ENCODE measurements around the gene SLC30A5. TPM values are rescaled to one million over a fixed set of nuclear protein-coding genes. Genes with fewer than 3 reads are reported as not detected.
"Not testable (repeated sequence)": the region's sequence is repeated elsewhere in the genome, so short reads cannot be mapped to it uniquely, and the experiment has no call there.

The SLC30A5 gene
- 42.9 and 45.8 TPM in 2 replicates for total RNA-seq

DNA sequence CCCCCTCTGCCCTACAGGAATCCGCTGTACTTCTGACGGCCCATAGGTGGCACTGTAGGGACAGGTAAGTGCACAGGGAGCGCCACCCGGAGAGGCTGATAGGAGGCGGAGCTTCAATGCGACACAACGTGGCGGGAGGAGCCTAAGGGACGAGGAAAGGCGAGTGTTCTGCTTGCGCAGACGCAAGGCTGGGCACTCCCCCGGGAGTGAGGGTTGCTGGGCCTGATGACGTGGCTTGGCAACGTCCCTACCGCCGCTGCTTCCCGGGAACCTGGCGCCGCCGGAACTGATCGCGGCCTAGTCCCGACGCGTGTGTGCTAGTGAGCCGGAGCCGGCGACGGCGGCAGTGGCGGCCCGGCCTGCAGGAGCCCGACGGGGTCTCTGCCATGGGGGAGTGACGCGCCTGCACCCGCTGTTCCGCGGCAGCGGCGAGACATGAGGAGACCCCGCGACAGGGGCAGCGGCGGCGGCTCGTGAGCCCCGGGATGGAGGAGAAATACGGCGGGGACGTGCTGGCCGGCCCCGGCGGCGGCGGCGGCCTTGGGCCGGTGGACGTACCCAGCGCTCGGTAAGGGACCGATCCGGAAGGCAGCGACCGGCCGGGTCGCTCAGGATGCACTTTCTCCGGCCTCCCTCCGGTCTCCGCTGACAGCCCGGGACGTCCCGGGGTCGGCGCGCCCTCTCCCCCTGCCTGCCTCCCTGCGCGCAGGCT is at the start of gene SLC30A5:
TSS of gene SLC30A5 (plus strand) at position 244 of the 712 bp plus-strand sequence. CDS start at position 486, 242 bp downstream.
- intact Hi-C loops (cut with micrococcal nuclease) = loop anchor here (1.0 kb wide), 7 partner anchors 51 to 275 kb away; partner anchors contain the start of genes AK6, CCNB1, CDK7 and CENPH

DNA sequence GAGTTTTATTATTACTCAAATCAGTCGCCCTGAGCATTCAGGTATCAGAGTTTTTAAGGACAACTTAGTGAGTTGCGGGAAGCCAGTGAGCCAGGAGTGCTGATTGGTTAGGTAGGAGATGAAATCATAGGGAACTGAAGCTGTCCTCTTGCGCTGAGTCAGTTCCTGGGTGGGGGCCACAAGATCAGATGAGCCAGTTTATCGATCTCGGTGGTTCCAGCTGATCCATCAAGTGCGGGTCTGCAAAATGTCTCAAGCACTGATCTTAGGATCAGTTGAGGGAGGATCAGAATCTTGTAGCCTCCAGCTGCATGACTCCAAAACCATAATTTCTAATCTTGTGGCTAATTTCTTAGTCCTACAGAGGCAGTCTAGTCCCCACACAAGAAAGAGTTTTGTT is 48.6 kb upstream of the SLC30A5 start:
- intact Hi-C loops (cut with micrococcal nuclease) = not testable (repeated sequence)

DNA sequence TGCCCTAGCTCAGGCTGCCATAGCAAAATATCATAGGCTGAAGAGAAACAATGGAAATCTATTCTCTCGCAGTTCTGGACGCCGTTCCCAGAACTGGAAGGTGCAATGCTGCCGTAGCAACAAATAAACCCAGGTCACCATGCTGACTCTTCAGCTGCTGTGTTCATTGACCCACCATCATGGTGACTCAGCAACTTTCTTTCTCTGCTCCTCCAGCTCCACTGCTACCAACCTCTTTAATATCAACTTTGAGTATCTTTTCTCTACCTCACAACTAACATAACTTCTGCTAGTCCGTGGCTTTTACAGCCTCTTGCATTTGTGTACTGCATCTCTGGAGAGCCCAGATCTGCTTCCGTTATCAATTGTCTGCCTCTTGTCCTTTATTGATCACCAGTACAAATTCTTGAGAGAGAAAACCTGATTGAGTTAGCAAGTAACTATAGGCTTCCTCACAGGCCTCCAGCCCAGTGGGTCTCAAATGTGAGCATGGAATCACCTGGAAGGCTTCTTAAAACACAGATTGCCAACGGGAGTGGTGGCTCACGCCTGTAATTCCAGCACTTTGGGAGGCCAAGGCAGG is 47.3 kb upstream of the SLC30A5 start:
- intact Hi-C loops (cut with micrococcal nuclease) = no loop called here

DNA sequence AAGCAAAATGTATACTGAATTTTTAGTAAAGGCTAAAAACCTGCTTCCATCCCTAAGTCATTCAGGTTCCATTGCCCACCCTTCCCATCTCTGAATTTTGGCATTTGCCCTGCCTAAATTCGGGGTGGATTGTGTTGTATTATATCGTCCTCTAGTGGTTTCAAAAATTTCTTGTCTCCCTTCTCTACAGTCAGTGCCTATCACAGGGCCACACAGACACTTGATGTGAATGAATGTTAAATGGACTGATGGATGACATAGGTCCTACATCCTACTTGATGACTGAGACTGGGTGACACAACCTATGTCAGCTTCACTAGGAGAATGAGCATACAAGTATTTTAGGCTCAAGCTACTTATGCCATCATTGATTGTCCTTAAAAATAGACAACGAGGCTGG is 45.6 kb upstream of the SLC30A5 start:
- intact Hi-C loops (cut with micrococcal nuclease) = no loop called here

DNA sequence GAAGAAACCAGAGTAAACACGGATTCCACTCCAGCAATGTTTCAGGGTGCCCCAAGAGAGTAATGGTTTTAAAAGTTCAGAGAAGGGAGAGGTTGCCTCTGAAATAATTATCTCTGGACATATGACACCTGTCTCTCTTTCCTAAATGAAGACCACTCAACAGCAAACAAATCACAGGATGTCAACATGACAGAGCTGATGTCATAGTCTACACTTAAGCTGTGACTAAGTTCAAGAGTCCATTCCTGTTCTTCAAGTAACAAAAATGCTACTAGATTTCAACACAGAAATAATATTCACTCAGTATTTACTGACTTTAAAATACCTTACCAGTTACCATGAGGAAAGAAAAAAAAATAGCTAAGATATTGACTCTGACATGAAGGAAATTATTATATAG is 44.7 kb upstream of the SLC30A5 start:
- intact Hi-C loops (cut with micrococcal nuclease) = no loop called here

DNA sequence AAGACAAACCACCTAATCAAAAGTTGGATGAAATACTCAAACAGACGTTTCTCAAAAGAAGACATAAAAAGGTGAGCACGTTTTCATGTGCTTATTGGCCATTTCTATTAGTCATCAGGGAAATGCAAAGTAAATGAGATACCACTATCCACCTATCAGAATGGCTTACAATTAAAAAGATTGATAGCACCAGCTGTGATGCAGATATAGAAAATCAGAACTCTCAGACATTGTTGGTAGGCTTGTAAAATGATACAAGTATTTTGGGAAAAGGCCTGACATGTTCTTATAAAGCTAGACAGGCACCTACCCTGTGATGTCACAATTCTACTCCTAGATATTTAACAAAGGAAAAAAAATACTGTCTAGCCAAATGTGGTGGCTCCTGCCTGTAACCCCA is 44.0 kb upstream of the SLC30A5 start:
- intact Hi-C loops (cut with micrococcal nuclease) = no loop called here

DNA sequence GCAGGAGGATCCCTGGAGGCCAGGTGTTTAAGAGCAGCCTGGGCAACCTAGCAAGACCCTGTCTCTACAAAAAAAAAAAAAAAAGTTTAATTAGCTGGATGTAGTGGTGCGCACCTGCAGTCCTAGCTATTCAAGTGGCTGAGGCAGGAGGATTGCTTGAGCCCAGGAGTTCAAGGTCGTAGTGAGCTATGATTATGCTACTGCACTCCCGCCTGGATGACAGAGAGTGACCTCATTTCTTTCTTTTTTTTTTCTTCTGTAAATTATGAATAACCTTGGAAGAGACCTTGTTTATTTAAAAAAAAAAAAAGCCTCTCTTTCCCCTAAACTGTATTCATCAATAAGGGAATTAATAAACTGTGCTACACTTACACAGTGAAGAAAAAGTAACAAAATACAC is 43.6 kb upstream of the SLC30A5 start:
- intact Hi-C loops (cut with micrococcal nuclease) = no loop called here

DNA sequence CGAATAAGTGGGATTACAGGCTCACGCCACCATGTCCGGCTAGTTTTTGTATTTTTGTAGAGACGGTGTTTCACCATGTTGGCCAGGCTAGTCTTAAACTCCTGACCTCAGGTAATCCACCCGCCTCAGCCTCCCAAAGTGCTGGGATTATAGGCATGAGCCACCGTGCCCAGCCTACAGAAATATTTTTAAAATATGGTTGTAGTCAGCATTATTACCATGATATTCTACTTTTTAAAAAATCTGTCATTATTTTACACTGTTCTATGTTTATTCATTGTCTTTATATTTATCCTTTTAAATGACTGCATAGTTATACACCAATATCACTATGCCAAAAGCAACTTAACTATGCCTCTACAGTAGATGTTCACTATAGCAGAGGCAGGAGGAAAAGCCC is 41.6 kb upstream of the SLC30A5 start:
- intact Hi-C loops (cut with micrococcal nuclease) = no loop called here

DNA sequence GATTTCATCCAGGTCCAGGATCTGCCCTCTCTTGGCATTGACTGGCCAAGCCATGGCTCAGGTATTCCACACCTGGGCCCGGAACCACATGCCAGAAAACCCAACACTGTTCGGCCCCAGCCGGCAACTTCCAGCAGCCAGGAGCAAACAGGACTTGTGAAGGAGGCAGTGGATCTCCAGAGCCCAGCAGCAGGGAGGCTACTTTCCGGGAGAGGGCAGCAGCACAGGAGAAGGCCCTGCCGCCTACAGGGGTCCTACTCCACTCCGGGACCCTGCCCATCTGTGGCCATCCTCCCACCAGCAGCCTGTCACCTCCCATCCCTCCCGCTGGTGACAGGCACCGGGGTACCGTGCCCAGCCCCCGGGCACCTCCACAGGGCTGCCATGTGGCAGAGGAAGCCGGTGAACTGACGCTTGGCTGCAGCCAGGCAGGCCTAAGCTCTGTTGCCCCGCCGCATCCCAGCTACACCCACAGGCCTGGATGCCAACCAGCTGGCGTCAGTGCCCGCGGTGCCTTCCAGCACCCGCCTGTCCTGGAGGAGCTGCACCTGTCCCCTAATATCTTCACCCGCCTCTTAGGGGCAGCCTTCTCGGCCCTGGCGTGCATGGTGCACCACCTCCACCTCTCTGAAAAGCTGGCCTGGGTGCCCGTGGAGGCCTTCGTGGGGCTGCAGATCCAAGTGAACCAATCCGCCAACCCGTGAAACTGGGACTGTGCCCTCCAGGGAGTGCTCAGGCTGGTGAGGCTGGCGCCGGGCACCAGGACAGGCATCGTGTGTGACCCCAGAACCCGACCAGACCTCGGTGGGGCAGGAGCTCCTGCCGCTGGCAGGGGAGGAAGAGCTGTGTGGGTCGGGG is 18.9 kb upstream of the SLC30A5 start:
- intact Hi-C loops (cut with micrococcal nuclease) = no loop called here

DNA sequence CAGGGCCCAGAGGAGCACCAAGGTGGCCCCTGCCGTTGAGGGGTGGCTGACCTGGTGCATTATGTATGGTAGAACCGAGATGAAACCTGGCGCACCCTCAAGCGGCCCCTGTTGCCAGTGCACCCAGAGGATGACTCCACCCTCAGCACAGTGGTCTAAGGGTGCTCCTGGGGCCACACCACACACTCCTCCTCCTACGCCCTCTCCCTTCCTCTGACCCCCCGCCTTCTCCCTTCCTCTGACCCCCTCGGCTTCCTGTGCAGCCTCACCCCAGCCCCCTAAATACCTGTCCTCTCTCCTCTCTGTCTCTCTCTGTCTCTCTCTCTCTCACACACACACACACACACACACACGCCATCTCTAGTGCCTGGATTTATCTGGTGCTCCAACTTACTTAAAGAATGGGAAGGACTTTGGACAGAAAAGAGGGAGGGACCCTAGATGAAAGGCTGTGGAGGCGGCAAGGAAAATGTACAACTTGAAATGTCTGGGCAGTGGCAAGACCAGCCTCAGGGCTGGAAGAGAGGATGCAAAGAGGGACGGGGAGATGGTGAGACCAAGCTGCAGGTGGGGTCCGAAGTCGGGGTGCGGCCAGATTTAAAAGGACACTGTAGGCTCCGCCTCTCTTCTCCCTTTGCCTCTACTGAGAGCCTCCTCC is 18.2 kb upstream of the SLC30A5 start:
- intact Hi-C loops (cut with micrococcal nuclease) = no loop called here

DNA sequence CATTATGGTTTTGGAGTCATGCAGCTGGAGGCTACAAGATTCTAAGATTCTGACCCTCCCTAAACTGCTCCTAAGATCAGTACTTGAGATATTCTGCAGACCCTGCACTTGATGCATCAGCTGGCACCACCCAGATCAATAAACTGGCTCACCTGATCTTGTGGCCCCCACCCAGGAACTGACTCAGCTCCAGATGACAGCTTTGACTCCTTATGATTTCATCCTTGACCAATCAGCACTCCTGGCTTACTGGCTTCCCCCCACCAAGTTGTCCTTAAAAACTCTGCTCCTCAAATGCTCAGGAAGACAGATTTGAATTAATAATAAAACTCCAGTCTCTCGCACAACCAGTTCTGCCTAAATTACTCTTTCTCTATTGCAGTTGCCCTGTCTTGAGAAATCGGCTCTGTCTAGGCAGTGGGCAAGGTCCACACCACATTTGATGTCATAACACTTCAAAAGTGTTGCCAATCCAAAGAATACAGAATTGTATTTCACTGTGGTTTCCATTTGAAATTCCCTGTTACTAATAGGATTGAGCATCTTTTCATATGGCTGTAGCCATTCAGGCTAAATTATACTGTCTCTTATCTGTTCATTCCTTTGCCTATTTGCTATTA is 14.8 kb upstream of the SLC30A5 start:
- intact Hi-C loops (cut with micrococcal nuclease) = no loop called here

DNA sequence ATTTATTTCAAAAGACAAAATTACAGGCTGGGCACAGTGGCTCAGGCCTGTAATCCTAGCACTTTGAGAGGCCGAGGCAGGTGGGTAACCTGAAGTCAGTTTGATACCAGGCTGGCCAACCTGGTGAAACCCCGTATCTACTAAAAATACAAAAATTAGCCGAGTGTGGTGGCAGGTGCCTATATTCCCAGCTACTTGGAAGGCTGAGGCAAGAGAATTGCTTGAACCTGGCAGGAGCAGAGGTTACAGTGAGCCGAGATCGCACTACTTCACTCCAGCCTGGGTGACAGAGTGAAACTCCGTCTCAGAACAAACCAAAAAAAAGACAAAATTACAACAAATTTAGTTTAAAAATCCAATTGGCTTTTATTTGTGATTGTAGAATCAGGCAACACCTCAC is 14.3 kb upstream of the SLC30A5 start:
- intact Hi-C loops (cut with micrococcal nuclease) = no loop called here

DNA sequence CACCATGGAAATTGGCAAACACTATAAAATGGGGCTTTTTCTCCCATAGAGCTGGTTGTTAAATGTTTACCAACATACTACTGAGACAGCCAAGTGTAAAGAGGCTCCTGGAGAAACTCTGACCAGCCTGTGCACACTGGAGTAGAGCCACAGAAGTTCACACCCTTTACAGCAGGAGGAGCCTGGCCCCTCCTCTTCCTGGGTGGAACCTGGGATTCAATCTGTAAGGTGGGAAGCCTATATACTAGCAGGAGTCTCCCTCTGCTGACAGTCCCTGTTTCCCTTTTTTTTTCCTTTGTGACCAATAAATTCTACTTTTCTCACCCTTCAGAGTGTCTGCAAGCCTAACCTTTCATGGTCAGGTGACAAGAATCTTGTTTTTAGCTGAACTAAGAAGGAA is 10.4 kb upstream of the SLC30A5 start:
- intact Hi-C loops (cut with micrococcal nuclease) = no loop called here

DNA sequence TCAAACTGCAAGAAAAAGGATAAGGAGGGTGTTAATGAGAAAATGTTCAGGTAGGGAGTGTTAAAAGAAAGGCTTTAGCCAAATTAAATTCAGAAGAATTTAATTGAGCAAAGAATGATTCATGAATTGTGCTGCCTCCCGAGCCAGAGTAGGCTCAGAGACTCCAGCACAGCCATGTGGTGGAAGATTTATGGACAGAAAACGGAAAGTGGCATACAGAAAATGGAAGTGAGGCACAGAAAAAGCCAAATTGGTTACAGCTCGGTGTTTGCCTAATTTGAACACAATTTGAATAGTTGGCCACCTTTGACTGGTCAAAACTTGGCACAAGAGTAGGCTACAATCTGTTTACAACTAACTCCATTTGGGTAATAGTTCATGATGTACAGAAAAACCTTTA is 9.6 kb upstream of the SLC30A5 start:
- intact Hi-C loops (cut with micrococcal nuclease) = no loop called here

DNA sequence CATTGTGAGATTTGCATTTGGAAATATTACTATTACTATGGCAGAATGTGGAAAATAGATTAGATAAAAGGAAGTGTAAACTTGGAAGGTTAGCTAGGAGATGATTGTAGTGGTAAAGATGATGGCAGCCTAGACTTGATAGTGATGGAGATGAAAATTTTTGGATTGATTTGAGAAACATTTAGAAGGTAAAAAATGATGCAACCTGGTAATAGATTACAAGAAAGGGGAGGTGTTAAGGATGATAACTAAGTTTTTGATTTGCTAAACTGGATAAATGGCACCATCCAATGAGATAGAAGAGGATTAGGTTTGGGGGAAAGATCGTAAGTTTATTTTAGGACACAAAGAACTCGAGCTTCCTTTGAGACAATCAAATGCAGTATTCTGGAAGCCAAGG is 8.9 kb upstream of the SLC30A5 start:
- intact Hi-C loops (cut with micrococcal nuclease) = no loop called here

DNA sequence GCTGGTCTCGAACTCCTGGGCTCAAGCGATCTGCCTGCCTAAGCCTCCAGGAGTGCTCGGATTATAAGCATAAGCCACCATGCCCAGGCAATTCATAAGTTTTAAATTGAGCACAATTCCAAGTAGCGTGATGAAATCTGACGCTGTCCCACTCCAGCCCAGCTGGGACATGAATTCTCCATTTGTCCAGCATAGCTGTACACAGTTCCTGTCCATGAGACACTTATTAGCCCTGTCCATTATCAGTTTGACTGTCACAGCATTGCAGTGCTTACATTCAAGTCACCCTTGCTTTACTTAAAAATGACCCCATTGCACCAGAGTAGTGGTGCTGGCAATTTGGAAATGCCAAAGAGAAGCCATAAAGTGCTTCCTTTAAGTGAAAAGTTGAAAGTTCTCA is 7.6 kb upstream of the SLC30A5 start:
- intact Hi-C loops (cut with micrococcal nuclease) = no loop called here

DNA sequence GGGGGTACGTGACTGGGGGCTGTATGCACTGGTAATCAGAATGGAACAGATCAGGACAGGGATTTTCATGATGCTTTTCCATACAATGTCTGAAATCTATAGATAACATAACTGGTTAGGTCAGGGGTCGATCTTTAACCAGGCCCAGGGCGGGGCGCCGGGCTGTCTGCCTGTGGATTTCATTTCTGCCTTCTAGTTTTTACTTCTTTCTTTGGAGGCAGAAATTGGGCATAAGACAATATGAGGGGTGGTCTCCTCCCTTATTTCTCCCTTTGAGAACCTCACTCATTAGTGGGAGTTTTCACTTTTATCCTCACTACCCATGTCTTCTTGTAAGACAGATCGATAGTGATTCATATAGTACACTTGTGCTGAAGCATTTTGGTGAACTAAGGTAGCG is 5.8 kb upstream of the SLC30A5 start:
- intact Hi-C loops (cut with micrococcal nuclease) = not testable (repeated sequence)

DNA sequence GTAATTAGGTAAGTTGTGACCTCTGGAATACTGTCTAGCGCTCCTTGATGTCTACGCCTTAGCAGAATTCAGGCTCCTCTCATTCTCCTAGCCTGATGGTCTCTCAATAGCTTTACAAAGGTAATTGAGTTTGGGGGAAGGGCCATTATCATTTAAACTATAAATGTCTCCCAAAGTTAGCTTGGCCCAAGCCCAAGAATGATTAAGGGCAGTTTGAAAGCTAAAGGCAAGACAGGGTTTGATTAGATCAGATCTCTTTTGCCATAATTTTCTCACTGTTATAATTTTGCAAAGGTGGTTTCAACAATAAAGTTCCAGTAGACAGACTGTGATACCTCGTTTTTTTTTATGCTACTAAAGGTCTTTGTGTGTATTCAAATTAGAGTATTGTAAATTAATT is 3.7 kb upstream of the SLC30A5 start:
- intact Hi-C loops (cut with micrococcal nuclease) = no loop called here

DNA sequence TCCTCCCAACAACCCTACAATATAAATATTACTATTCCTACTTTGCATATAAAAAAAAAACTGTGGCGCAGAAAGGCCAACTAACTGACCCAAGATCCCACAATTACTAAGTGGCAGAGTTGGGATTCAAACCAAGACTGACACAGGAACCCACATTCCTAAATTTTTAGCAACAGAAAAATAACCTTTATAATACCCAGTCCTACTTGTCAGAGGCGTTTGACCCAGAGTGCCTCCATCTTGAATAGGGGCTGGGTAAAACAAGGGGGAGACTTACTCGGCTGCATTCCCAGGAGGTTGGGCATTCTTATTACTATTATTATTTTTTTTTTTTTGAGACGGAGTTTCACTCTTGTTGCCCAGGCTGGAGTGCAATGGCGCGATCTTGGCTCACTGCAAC is 2.0 kb upstream of the SLC30A5 start:
- intact Hi-C loops (cut with micrococcal nuclease) = no loop called here

DNA sequence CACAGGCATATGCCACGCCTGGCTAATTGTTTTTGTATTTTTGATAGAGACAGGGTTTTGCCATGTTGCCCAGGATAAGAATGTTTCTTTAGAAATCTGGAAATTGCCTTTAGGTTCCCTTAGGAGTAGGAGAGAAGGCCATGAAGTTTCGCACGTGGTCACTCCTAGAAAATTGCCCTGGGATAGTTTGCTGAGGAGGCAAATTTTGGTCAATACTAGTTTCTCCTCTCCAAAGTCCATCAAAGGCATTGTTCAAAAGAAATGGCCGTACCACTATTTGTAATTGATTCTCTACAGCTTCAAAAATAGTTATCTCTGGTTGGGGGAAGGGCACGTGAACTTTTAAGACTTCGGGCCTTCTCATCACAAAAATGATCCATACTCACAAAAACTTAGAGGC is 845 bp upstream of the SLC30A5 start:
- intact Hi-C loops (cut with micrococcal nuclease) = loop anchor here (1.0 kb wide), 6 partner anchors 50 to 276 kb away; partner anchors contain the start of genes AK6, CCNB1, CENPH and RAD17

DNA sequence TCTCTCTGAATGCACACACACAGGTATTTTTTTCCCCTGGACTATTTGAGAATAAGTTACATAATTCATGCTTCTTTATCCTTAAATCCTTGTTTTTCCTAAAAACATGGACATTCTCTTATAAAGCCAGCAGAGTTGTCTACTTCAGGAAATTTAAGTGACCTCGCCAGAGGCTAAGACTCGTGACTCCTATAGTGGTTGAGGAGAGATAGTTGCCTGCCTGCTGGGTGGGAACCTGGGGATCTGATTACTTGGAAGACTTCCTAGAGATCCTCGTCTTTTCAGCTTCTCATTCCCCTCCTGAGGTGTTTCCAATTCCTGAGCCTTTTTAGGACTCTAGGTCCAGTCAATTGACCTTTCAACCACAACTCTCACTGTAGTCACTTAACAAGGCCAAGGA is 5.5 kb downstream of the SLC30A5 start:
- intact Hi-C loops (cut with micrococcal nuclease) = no loop called here

Data from T-helper 2 cell treated with Interferon-gamma antibody and Interleukin-4, amounts not matched to agents 100 ng/mL and 5 ng/mL, for 36 hours (primary cell).